ENCODE measurements around the gene PES1. TPM values are rescaled to one million over a fixed set of nuclear protein-coding genes. Genes with fewer than 3 reads are reported as not detected.

Gene PES1
- total RNA-seq, 1 donor from 2014 or later = 115 TPM

- TF ChIP-seq, protein P1, sequence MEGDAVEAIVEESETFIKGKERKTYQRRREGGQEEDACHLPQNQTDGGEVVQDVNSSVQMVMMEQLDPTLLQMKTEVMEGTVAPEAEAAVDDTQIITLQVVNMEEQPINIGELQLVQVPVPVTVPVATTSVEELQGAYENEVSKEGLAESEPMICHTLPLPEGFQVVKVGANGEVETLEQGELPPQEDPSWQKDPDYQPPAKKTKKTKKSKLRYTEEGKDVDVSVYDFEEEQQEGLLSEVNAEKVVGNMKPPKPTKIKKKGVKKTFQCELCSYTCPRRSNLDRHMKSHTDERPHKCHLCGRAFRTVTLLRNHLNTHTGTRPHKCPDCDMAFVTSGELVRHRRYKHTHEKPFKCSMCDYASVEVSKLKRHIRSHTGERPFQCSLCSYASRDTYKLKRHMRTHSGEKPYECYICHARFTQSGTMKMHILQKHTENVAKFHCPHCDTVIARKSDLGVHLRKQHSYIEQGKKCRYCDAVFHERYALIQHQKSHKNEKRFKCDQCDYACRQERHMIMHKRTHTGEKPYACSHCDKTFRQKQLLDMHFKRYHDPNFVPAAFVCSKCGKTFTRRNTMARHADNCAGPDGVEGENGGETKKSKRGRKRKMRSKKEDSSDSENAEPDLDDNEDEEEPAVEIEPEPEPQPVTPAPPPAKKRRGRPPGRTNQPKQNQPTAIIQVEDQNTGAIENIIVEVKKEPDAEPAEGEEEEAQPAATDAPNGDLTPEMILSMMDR (conservative IDR thresholded peaks at IDR 0.05) = no peak
- Mint-ChIP-seq H3K4me3 (no peak overlapping the region), H3K9me3 (no peaks in the 10 kb centered on the region), H3K4me1 (peaks cover 27% of the 10 kb centered on the region), H3K27me3 (ENCODE audit: low read depth) (no peaks in the 10 kb centered on the region), H3K36me3 (ENCODE audit: low read depth) (peaks cover 8% of the 10 kb centered on the region), H3K27ac (ENCODE audit: unreplicated experiment) (no peak overlapping the region)
- DNase-seq (ENCODE audit: low read depth, low spot score) = no peak
Measured at GRCh38 chr22:30612789-30613188, 21.1 kb upstream of the PES1 start.

DNA sequence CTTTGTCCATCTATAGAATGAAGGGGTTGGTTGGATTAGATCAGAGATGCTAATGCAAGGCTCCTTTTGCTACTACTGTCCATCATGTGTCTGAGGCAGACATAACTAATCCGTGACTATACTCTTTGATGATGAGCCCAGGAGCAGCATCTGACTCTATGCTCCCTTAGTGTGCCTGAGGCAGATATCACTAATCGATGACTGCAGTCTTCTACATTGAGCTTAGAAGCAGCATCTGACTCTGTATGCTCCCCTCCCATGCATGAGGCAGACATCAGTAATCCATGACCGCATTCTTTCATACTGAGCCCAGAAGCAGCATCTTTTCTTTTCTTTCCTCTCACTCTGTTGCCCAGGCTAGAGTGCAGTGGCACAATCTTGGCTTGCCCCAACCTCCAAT is 19.5 kb upstream of the PES1 start:
- no peak overlapping the region for H3K4me3 Mint-ChIP-seq
- no peak for DNase-seq (ENCODE audit: low read depth, low spot score)
- TF ChIP-seq, protein P1 (conservative IDR thresholded peaks at IDR 0.05) = no peak
- H3K27me3 Mint-ChIP-seq (ENCODE audit: low read depth) = no peaks in the 10 kb centered on the region
- peaks cover 41% of the 10 kb centered on the region for H3K4me1 Mint-ChIP-seq
- no peak overlapping the region for H3K27ac Mint-ChIP-seq (ENCODE audit: unreplicated experiment)
- peaks cover 8% of the 10 kb centered on the region for H3K36me3 Mint-ChIP-seq (ENCODE audit: low read depth)
- H3K9me3 Mint-ChIP-seq = no peaks in the 10 kb centered on the region

GRCh38 chr22:30610299-30610698 is 18.6 kb upstream of the PES1 start:
- no peak for DNase-seq (ENCODE audit: low read depth, low spot score)
- H3K27me3 Mint-ChIP-seq (ENCODE audit: low read depth) = no peaks in the 10 kb centered on the region
- peaks cover 8% of the 10 kb centered on the region for H3K36me3 Mint-ChIP-seq (ENCODE audit: low read depth)
- no peaks in the 10 kb centered on the region for H3K9me3 Mint-ChIP-seq
- peaks cover 50% of the 10 kb centered on the region for H3K4me1 Mint-ChIP-seq
- TF ChIP-seq, protein P1 (conservative IDR thresholded peaks at IDR 0.05) = no peak
- H3K4me3 Mint-ChIP-seq = peak overlapping the region; percentile 3
- H3K27ac Mint-ChIP-seq (ENCODE audit: unreplicated experiment) = no peak overlapping the region

GRCh38 chr22:30609260-30610185 is 17.8 kb upstream of the PES1 start:
- TF ChIP-seq, protein P1 (conservative IDR thresholded peaks at IDR 0.05) = no peak
- H3K4me3 Mint-ChIP-seq = peak overlapping the region; percentile 81
- no peak for DNase-seq (ENCODE audit: low read depth, low spot score)
- H3K36me3 Mint-ChIP-seq (ENCODE audit: low read depth) = peaks cover 8% of the 10 kb centered on the region
- H3K27me3 Mint-ChIP-seq (ENCODE audit: low read depth) = no peaks in the 10 kb centered on the region
- H3K27ac Mint-ChIP-seq (ENCODE audit: unreplicated experiment) = peak overlapping the region; percentile 51
- peaks cover 50% of the 10 kb centered on the region for H3K4me1 Mint-ChIP-seq
- no peaks in the 10 kb centered on the region for H3K9me3 Mint-ChIP-seq

DNA sequence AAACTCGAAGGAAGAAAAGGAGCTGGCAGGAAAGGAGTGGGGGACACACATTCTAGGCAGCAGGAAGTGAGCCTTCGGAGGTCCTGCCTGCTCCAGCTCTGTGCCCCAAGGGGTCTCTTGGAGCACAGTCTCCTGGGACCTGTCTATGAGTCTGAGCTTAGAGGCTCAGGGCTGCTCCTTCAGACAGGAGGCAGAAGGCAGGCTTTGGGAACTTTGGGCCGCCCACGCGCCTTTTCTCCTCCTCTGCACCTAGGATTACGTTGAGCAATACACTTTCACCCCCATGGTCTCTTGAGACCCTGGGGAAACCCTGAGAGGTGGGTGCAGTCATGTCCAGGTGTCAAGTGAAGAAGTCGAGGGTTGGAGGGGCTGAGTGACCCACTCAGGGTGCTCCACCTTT is 16.2 kb upstream of the PES1 start:
- peaks cover 3% of the 10 kb centered on the region for H3K36me3 Mint-ChIP-seq (ENCODE audit: low read depth)
- H3K4me3 Mint-ChIP-seq = peak overlapping the region; percentile 93
- no peak for DNase-seq (ENCODE audit: low read depth, low spot score)
- peaks cover 54% of the 10 kb centered on the region for H3K4me1 Mint-ChIP-seq
- no peaks in the 10 kb centered on the region for H3K27me3 Mint-ChIP-seq (ENCODE audit: low read depth)
- peak overlapping the region; percentile 57 for H3K27ac Mint-ChIP-seq (ENCODE audit: unreplicated experiment)
- H3K9me3 Mint-ChIP-seq = no peaks in the 10 kb centered on the region
- TF ChIP-seq, protein P1 (conservative IDR thresholded peaks at IDR 0.05) = no peak

Data from neural crest cell (in vitro differentiated cells).